Spleen (tissue), 7 donors: Measurements from ENCODE around the gene TLK1.

Experiments used
- POLR2A ChIP-seq, 3 donors: fragments of 450-650 bp; IDR thresholded peaks; one replicate each; pipeline ENCODE4 v1.5.1; 2017; ENCODE audit warnings: antibody characterized with exemption in 3 of 3, mild to moderate bottlenecking in 1 of 3
- POLR2AphosphoS5 ChIP-seq, 3 donors: sonication (generic); formaldehyde crosslinking; IDR thresholded peaks; one replicate each; pipeline ENCODE4 v1.5.1; 2017; ENCODE audit warnings: antibody characterized with exemption in 3 of 3
- TF ChIP-seq, protein P1 (sequence below), 11 experiments: fragments of 200-600 bp in 7 of 11; fragments of 450-650 bp in 4 of 11; sonication (generic) in 4 of 11; IDR thresholded peaks in 8 of 11; conservative IDR thresholded peaks in 3 of 11; 1 replicate in 7 of 11; 2 replicates in 4 of 11; pipeline versions ENCODE4 v1.4.0 to v1.8.0; 2016 to 2021; ENCODE audit warnings: antibody characterized with exemption in 11 of 11, inconsistent platforms in 4 of 11, mild to moderate bottlenecking in 1 of 11
- donor health status: DM: no; HTN: no; CAD: no; lungs with moderate emphysema.
- donor health status: DM: no; HTN: no; CAD: no.
- donor health status: DM: no; HTN: no; CAD: no.

DNA sequence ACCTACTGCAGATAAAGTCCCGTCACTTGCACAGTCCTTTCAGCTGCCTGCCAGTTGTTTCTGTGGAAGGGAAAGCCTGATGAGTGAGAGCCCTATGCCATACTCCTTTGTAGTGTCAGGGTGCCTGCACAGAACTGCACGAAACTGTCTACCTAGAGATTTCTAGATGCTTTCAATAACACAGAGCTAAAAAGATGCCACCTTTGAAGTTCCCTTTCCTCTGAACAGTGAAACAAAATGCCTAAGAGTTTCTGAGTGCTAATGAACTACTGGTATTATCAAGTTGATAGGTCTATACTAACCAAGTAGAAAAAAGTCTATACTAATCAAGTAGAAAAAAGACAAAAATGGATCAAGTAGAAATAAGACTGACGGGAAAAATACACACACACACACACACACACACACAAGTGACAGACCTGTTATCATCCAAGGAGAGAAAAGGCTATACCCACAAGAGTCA, 79.0 kb downstream of the TLK1 start:
- TF ChIP-seq, protein P1, sequence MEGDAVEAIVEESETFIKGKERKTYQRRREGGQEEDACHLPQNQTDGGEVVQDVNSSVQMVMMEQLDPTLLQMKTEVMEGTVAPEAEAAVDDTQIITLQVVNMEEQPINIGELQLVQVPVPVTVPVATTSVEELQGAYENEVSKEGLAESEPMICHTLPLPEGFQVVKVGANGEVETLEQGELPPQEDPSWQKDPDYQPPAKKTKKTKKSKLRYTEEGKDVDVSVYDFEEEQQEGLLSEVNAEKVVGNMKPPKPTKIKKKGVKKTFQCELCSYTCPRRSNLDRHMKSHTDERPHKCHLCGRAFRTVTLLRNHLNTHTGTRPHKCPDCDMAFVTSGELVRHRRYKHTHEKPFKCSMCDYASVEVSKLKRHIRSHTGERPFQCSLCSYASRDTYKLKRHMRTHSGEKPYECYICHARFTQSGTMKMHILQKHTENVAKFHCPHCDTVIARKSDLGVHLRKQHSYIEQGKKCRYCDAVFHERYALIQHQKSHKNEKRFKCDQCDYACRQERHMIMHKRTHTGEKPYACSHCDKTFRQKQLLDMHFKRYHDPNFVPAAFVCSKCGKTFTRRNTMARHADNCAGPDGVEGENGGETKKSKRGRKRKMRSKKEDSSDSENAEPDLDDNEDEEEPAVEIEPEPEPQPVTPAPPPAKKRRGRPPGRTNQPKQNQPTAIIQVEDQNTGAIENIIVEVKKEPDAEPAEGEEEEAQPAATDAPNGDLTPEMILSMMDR (IDR thresholded peaks at IDR 0.05 in 8 of 11, conservative IDR thresholded peaks at IDR 0.05 in 3 of 11): no peak
- TF ChIP-seq POLR2A (IDR thresholded peaks at IDR 0.05): no peak
- TF ChIP-seq POLR2AphosphoS5 (IDR thresholded peaks at IDR 0.05): no peak
